Measurements from ENCODE around the gene OR1F1.

- no peak for TF ChIP-seq MXI1 (IDR thresholded peaks at IDR 0.05; ENCODE audit: low read depth, low read length)
- TF ChIP-seq, protein P1, sequence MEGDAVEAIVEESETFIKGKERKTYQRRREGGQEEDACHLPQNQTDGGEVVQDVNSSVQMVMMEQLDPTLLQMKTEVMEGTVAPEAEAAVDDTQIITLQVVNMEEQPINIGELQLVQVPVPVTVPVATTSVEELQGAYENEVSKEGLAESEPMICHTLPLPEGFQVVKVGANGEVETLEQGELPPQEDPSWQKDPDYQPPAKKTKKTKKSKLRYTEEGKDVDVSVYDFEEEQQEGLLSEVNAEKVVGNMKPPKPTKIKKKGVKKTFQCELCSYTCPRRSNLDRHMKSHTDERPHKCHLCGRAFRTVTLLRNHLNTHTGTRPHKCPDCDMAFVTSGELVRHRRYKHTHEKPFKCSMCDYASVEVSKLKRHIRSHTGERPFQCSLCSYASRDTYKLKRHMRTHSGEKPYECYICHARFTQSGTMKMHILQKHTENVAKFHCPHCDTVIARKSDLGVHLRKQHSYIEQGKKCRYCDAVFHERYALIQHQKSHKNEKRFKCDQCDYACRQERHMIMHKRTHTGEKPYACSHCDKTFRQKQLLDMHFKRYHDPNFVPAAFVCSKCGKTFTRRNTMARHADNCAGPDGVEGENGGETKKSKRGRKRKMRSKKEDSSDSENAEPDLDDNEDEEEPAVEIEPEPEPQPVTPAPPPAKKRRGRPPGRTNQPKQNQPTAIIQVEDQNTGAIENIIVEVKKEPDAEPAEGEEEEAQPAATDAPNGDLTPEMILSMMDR (IDR thresholded peaks at IDR 0.05) = no peak
- no peak for TF ChIP-seq FOXM1 (IDR thresholded peaks at IDR 0.05; ENCODE audit: low read depth)
These were observed 36.1 kb upstream of the OR1F1 start for GRCh38 chr16:3152027-3152276.
